Measurements from ENCODE around the gene JUP. TPM values are rescaled to one million over a fixed set of nuclear protein-coding genes. Genes with fewer than 3 reads are reported as not detected.
A peak's percentile ranks its signal among the peaks of the same experiment; 100 is the strongest.

JUP gene
- total RNA-seq, 1 donor from 2014 or later: 330 TPM

GRCh38 chr17:41734949-41735313 lies 51.6 kb downstream of the JUP start:
- TF ChIP-seq CTCF (IDR thresholded peaks at IDR 0.05; ENCODE audit: unreplicated experiment): no peak
- DNase-seq (ENCODE audit: low spot score): peak; percentile 31

GRCh38 chr17:41734139-41734948 lies 52.2 kb downstream of the JUP start, which contains the start of gene HAP1:
TSS of gene HAP1 (minus strand) at chr17:41734643. CDS start at chr17:41734634, 9 bp downstream.
- H3K4me1 Mint-ChIP-seq (ENCODE audit: unreplicated experiment): peaks cover 28% of the 10 kb centered on the region
- TF ChIP-seq CTCF (IDR thresholded peaks at IDR 0.05; ENCODE audit: unreplicated experiment): no peak
- H3K4me3 Mint-ChIP-seq (ENCODE audit: unreplicated experiment): peak within 1 kb of the TSS; percentile 94
- peaks cover 13% of the 10 kb centered on the region for H3K36me3 Mint-ChIP-seq (ENCODE audit: low read depth, unreplicated experiment)
- peaks cover 3% of the 10 kb centered on the region for H3K27me3 Mint-ChIP-seq (ENCODE audit: unreplicated experiment)
- peak within 1 kb of the TSS; percentile 72 for H3K27ac Mint-ChIP-seq (ENCODE audit: unreplicated experiment)
- peak; percentile 65 for DNase-seq (ENCODE audit: low spot score)
- H3K9me3 Mint-ChIP-seq (ENCODE audit: unreplicated experiment): no peaks in the 10 kb centered on the region

More at GRCh38 chr17:41734949-41735313, 51.6 kb downstream of the JUP start:
- H3K36me3 Mint-ChIP-seq (ENCODE audit: low read depth, unreplicated experiment): peaks cover 13% of the 10 kb centered on the region
- H3K27ac Mint-ChIP-seq (ENCODE audit: unreplicated experiment): no peak overlapping the region
- peaks cover 3% of the 10 kb centered on the region for H3K27me3 Mint-ChIP-seq (ENCODE audit: unreplicated experiment)
- peak overlapping the region; percentile 87 for H3K4me3 Mint-ChIP-seq (ENCODE audit: unreplicated experiment)
- no peaks in the 10 kb centered on the region for H3K9me3 Mint-ChIP-seq (ENCODE audit: unreplicated experiment)
- H3K4me1 Mint-ChIP-seq (ENCODE audit: unreplicated experiment): peaks cover 28% of the 10 kb centered on the region

- peak overlapping the region; percentile 94 for H3K4me3 Mint-ChIP-seq (ENCODE audit: unreplicated experiment)
- H3K4me1 Mint-ChIP-seq (ENCODE audit: unreplicated experiment): peaks cover 28% of the 10 kb centered on the region
- H3K27me3 Mint-ChIP-seq (ENCODE audit: unreplicated experiment): peaks cover 4% of the 10 kb centered on the region
- DNase-seq (ENCODE audit: low spot score): no peak
- H3K36me3 Mint-ChIP-seq (ENCODE audit: low read depth, unreplicated experiment): peaks cover 13% of the 10 kb centered on the region
- TF ChIP-seq CTCF (IDR thresholded peaks at IDR 0.05; ENCODE audit: unreplicated experiment): no peak
- peak overlapping the region; percentile 72 for H3K27ac Mint-ChIP-seq (ENCODE audit: unreplicated experiment)
- no peaks in the 10 kb centered on the region for H3K9me3 Mint-ChIP-seq (ENCODE audit: unreplicated experiment)
Measured at GRCh38 chr17:41733348-41734138, 53.0 kb downstream of the JUP start.

- peaks cover 20% of the 10 kb centered on the region for H3K4me1 Mint-ChIP-seq (ENCODE audit: unreplicated experiment)
- TF ChIP-seq CTCF (IDR thresholded peaks at IDR 0.05; ENCODE audit: unreplicated experiment): no peak
Measured at GRCh38 chr17:41731836-41732235, 54.7 kb downstream of the JUP start.

More at GRCh38 chr17:41731836-41732235, 54.7 kb downstream of the JUP start:
- peaks cover 14% of the 10 kb centered on the region for H3K36me3 Mint-ChIP-seq (ENCODE audit: low read depth, unreplicated experiment)
- peaks cover 6% of the 10 kb centered on the region for H3K27me3 Mint-ChIP-seq (ENCODE audit: unreplicated experiment)
- H3K4me3 Mint-ChIP-seq (ENCODE audit: unreplicated experiment): no peak overlapping the region
- no peaks in the 10 kb centered on the region for H3K9me3 Mint-ChIP-seq (ENCODE audit: unreplicated experiment)
- no peak overlapping the region for H3K27ac Mint-ChIP-seq (ENCODE audit: unreplicated experiment)
- no peak for DNase-seq (ENCODE audit: low spot score)
